ENCODE data around the gene TPCN2. TPM values are rescaled to one million over a fixed set of nuclear protein-coding genes. Genes with fewer than 3 reads are reported as not detected.

The TPCN2 gene
- total RNA-seq, 2 experiments from 2014 or later = 16.0 to 17.0 TPM

GRCh38 chr11:69007975-69008381 is 40.8 kb upstream of the TPCN2 start:
- TF ChIP-seq, protein P1, sequence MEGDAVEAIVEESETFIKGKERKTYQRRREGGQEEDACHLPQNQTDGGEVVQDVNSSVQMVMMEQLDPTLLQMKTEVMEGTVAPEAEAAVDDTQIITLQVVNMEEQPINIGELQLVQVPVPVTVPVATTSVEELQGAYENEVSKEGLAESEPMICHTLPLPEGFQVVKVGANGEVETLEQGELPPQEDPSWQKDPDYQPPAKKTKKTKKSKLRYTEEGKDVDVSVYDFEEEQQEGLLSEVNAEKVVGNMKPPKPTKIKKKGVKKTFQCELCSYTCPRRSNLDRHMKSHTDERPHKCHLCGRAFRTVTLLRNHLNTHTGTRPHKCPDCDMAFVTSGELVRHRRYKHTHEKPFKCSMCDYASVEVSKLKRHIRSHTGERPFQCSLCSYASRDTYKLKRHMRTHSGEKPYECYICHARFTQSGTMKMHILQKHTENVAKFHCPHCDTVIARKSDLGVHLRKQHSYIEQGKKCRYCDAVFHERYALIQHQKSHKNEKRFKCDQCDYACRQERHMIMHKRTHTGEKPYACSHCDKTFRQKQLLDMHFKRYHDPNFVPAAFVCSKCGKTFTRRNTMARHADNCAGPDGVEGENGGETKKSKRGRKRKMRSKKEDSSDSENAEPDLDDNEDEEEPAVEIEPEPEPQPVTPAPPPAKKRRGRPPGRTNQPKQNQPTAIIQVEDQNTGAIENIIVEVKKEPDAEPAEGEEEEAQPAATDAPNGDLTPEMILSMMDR (IDR thresholded peaks at IDR 0.05) = no peak
- ChIA-PET CTCF (interaction anchor here (1.1 kb wide), 1 partner anchor 37 kb away, joined by 3 read pairs; no protein-coding TSS in a partner anchor), POLR2A (no interaction called here)
- no peaks in the 10 kb centered on the region for H3K4me1 Mint-ChIP-seq (ENCODE audit: low read depth)
- intact Hi-C loops (cut with micrococcal nuclease) = no loop called here
- peaks cover 21% of the 10 kb centered on the region for H3K27me3 Mint-ChIP-seq
- H3K4me3 Mint-ChIP-seq = no peak overlapping the region
- DNase-seq (no peak), ATAC-seq (no peak)
- no peaks in the 10 kb centered on the region for H3K9me3 Mint-ChIP-seq
- no peak overlapping the region for H3K27ac Mint-ChIP-seq
- H3K36me3 Mint-ChIP-seq (ENCODE audit: low read depth) = no peaks in the 10 kb centered on the region

- intact Hi-C loops (cut with micrococcal nuclease) = no loop called here
- H3K36me3 Mint-ChIP-seq (ENCODE audit: low read depth) = no peaks in the 10 kb centered on the region
- H3K9me3 Mint-ChIP-seq = no peaks in the 10 kb centered on the region
- POLR2A ChIA-PET = no interaction called here
- H3K4me3 Mint-ChIP-seq = no peak overlapping the region
- CTCF ChIA-PET = interaction anchor here (1.1 kb wide), 1 partner anchor 36 kb away, joined by 3 read pairs; no protein-coding TSS in a partner anchor
- H3K27ac Mint-ChIP-seq = no peak overlapping the region
- peaks cover 23% of the 10 kb centered on the region for H3K27me3 Mint-ChIP-seq
- DNase-seq = no peak
- H3K4me1 Mint-ChIP-seq (ENCODE audit: low read depth) = no peaks in the 10 kb centered on the region
- TF ChIP-seq, protein P1 (IDR thresholded peaks at IDR 0.05) = no peak
- ATAC-seq = no peak
Measured at GRCh38 chr11:69008737-69009440, 39.8 kb upstream of the TPCN2 start.

GRCh38 chr11:69009441-69010211 is 39.1 kb upstream of the TPCN2 start:
- Mint-ChIP-seq H3K4me3 (no peak overlapping the region), H3K4me1 (ENCODE audit: low read depth) (no peaks in the 10 kb centered on the region), H3K27ac (no peak overlapping the region), H3K36me3 (ENCODE audit: low read depth) (no peaks in the 10 kb centered on the region), H3K27me3 (peaks cover 23% of the 10 kb centered on the region), H3K9me3 (no peaks in the 10 kb centered on the region)
- DNase-seq (no peak), ATAC-seq (no peak)
- intact Hi-C loops (cut with micrococcal nuclease) = no loop called here
- ChIA-PET CTCF (no interaction called here), POLR2A (no interaction called here)
- TF ChIP-seq, protein P1 (IDR thresholded peaks at IDR 0.05) = no peak

DNA sequence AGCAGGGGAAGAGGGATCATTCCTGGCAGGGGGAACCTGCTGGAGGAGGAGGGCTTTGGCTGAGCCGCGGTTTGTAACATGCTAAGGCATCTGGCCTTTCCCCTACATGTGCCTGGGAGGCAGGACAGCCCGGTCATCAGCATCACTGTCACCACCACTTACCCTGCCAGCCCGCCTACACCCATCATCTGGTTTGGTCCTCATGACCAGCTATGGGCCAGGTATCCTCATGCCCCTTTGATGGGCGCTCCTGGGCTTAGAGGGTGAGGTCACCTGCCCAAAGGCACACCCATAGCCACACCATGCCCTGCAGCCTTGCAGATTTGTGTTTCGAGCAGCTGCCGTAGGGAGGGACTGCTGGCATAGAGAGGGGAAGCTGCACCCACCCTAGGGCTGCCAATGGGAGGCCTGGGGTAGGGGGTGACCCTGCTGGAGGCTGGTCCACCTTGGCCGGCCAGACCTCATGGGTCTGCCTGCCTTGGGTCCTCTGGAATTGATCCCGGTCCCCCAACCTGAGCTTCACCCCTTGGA is 38.3 kb upstream of the TPCN2 start:
- no peaks in the 10 kb centered on the region for H3K9me3 Mint-ChIP-seq
- peaks cover 23% of the 10 kb centered on the region for H3K27me3 Mint-ChIP-seq
- intact Hi-C loops (cut with micrococcal nuclease) = no loop called here
- H3K36me3 Mint-ChIP-seq (ENCODE audit: low read depth) = no peaks in the 10 kb centered on the region
- TF ChIP-seq, protein P1 (IDR thresholded peaks at IDR 0.05) = no peak
- ChIA-PET POLR2A (interaction anchor here (0.6 kb wide), 1 partner anchor 14 kb away, joined by 3 read pairs; no protein-coding TSS in a partner anchor), CTCF (no interaction called here)
- no peaks in the 10 kb centered on the region for H3K4me1 Mint-ChIP-seq (ENCODE audit: low read depth)
- no peak overlapping the region for H3K4me3 Mint-ChIP-seq
- no peak for DNase-seq
- no peak for ATAC-seq
- H3K27ac Mint-ChIP-seq = no peak overlapping the region
